ENCODE measurements around the gene SENP1. TPM values are rescaled to one million over a fixed set of nuclear protein-coding genes. Genes with fewer than 3 reads are reported as not detected.
"Not testable (repeated sequence)": the region's sequence is repeated elsewhere in the genome, so short reads cannot be mapped to it uniquely, and the experiment has no call there.

SENP1 gene
- total RNA-seq, 2 experiments from 2014 or later: 42.4 to 43.7 TPM

GRCh38 chr12:48125542-48125941 lies 19.7 kb upstream of the SENP1 start:
- H3K36me3 Mint-ChIP-seq (ENCODE audit: low read depth): peaks cover 18% of the 10 kb centered on the region
- H3K9me3 Mint-ChIP-seq, H3K27ac Mint-ChIP-seq, DNase-seq, H3K4me3 Mint-ChIP-seq, H3K4me1 Mint-ChIP-seq, H3K27me3 Mint-ChIP-seq, CTCF ChIA-PET: not testable (repeated sequence)
- POLR2A ChIA-PET: interaction anchor here (1.7 kb wide), 1 partner anchor 19 kb away, joined by 10 read pairs; the partner anchor contains the start of gene SENP1

GRCh38 chr12:48123169-48123568 lies 17.3 kb upstream of the SENP1 start:
- POLR2A ChIA-PET: no interaction called here
- CTCF ChIA-PET: no interaction called here
- peaks cover 18% of the 10 kb centered on the region for H3K36me3 Mint-ChIP-seq (ENCODE audit: low read depth)
- H3K4me3 Mint-ChIP-seq: no peak overlapping the region
- no peak for DNase-seq
- H3K9me3 Mint-ChIP-seq: no peaks in the 10 kb centered on the region
- H3K27me3 Mint-ChIP-seq: no peaks in the 10 kb centered on the region
- no peak overlapping the region for H3K27ac Mint-ChIP-seq
- H3K4me1 Mint-ChIP-seq: peaks cover 21% of the 10 kb centered on the region

GRCh38 chr12:48122065-48122834 lies 16.4 kb upstream of the SENP1 start:
- Mint-ChIP-seq H3K4me3 (no peak overlapping the region), H3K27ac (no peak overlapping the region), H3K9me3 (no peaks in the 10 kb centered on the region), H3K4me1 (peaks cover 21% of the 10 kb centered on the region), H3K27me3 (peaks cover 6% of the 10 kb centered on the region), H3K36me3 (ENCODE audit: low read depth) (peaks cover 16% of the 10 kb centered on the region)
- DNase-seq: no peak
- ChIA-PET POLR2A (no interaction called here), CTCF (no interaction called here)

GRCh38 chr12:48121522-48121921 lies 15.6 kb upstream of the SENP1 start:
- no peak overlapping the region for H3K4me3 Mint-ChIP-seq
- H3K27me3 Mint-ChIP-seq: peaks cover 10% of the 10 kb centered on the region
- CTCF ChIA-PET: no interaction called here
- no peak for DNase-seq
- peaks cover 12% of the 10 kb centered on the region for H3K36me3 Mint-ChIP-seq (ENCODE audit: low read depth)
- H3K9me3 Mint-ChIP-seq: no peaks in the 10 kb centered on the region
- POLR2A ChIA-PET: interaction anchor here (5.2 kb wide), 1 partner anchor 15 kb away, joined by 45 read pairs; the partner anchor contains the start of gene SENP1
- no peak overlapping the region for H3K27ac Mint-ChIP-seq
- peaks cover 21% of the 10 kb centered on the region for H3K4me1 Mint-ChIP-seq

GRCh38 chr12:48119834-48120195 lies 13.9 kb upstream of the SENP1 start:
- Mint-ChIP-seq H3K36me3 (ENCODE audit: low read depth) (peaks cover 9% of the 10 kb centered on the region), H3K9me3 (no peaks in the 10 kb centered on the region), H3K4me3 (peak overlapping the region; percentile 96), H3K27ac (no peak overlapping the region), H3K27me3 (peaks cover 16% of the 10 kb centered on the region), H3K4me1 (peaks cover 21% of the 10 kb centered on the region)
- ChIA-PET CTCF (interaction anchor here (2.2 kb wide), 1 partner anchor 12 kb away, joined by 12 read pairs; no protein-coding TSS in a partner anchor), POLR2A (interaction anchor here (0.8 to 5.2 kb wide), 5 partner anchors 14 to 78 kb away, joined by 3 to 45 read pairs (median 4); partner anchors contain the start of genes ASB8 and SENP1)
- DNase-seq: no peak

GRCh38 chr12:48119078-48119833 lies 13.4 kb upstream of the SENP1 start, which contains the start of gene PFKM:
Gene PFKM, plus strand, starts transcription at chr12:48119364. Its CDS starts 3,411 bp downstream, at chr12:48122775.
- H3K4me3 Mint-ChIP-seq: peak within 1 kb of the TSS; percentile 96
- CTCF ChIA-PET: interaction anchor here (0.6 to 2.2 kb wide), 3 partner anchors 12 to 499 kb away, joined by 3 to 12 read pairs (median 3); no protein-coding TSS in a partner anchor
- H3K9me3 Mint-ChIP-seq: no peaks in the 10 kb centered on the region
- H3K36me3 Mint-ChIP-seq (ENCODE audit: low read depth): peaks cover 7% of the 10 kb centered on the region
- POLR2A ChIA-PET: interaction anchor here (0.8 to 5.2 kb wide), 6 partner anchors 13 to 79 kb away, joined by 3 to 45 read pairs (median 4); partner anchors contain the start of genes ASB8 and SENP1
- peak; percentile 78 for DNase-seq
- H3K27me3 Mint-ChIP-seq: peaks cover 20% of the 10 kb centered on the region
- peaks cover 21% of the 10 kb centered on the region for H3K4me1 Mint-ChIP-seq
- peak within 1 kb of the TSS; percentile 33 for H3K27ac Mint-ChIP-seq

- Mint-ChIP-seq H3K27ac (no peak overlapping the region), H3K4me3 (peak overlapping the region; percentile 96), H3K9me3 (no peaks in the 10 kb centered on the region), H3K4me1 (peaks cover 21% of the 10 kb centered on the region), H3K36me3 (ENCODE audit: low read depth) (peaks cover 4% of the 10 kb centered on the region), H3K27me3 (peaks cover 25% of the 10 kb centered on the region)
- POLR2A ChIA-PET: interaction anchor here (1.0 to 5.2 kb wide), 3 partner anchors 12 to 28 kb away, joined by 3 to 45 read pairs (median 4); partner anchors contain the start of gene SENP1
- CTCF ChIA-PET: interaction anchor here (1.1 to 2.2 kb wide), 2 partner anchors 11 to 500 kb away, joined by 3 to 12 read pairs; no protein-coding TSS in a partner anchor
- no peak for DNase-seq
Observed at GRCh38 chr12:48118284-48118871, 12.5 kb upstream of the SENP1 start.

- no peak overlapping the region for H3K27ac Mint-ChIP-seq
- ChIA-PET CTCF (no interaction called here), POLR2A (no interaction called here)
- H3K27me3 Mint-ChIP-seq: peaks cover 25% of the 10 kb centered on the region
- no peak overlapping the region for H3K4me3 Mint-ChIP-seq
- H3K9me3 Mint-ChIP-seq: no peaks in the 10 kb centered on the region
- DNase-seq: no peak
- H3K36me3 Mint-ChIP-seq (ENCODE audit: low read depth): no peaks in the 10 kb centered on the region
- peaks cover 20% of the 10 kb centered on the region for H3K4me1 Mint-ChIP-seq
Observed at GRCh38 chr12:48115957-48116356, 10.1 kb upstream of the SENP1 start.

- peaks cover 15% of the 10 kb centered on the region for H3K27me3 Mint-ChIP-seq
- peaks cover 30% of the 10 kb centered on the region for H3K4me1 Mint-ChIP-seq
- DNase-seq; POLR2A ChIA-PET; H3K9me3 Mint-ChIP-seq; H3K27ac Mint-ChIP-seq; H3K4me3 Mint-ChIP-seq; H3K36me3 Mint-ChIP-seq (ENCODE audit: low read depth); CTCF ChIA-PET: not testable (repeated sequence)
Observed at GRCh38 chr12:48111312-48111693, 5.4 kb upstream of the SENP1 start.

- Mint-ChIP-seq H3K4me3 (no peak overlapping the region), H3K27me3 (peaks cover 15% of the 10 kb centered on the region), H3K36me3 (ENCODE audit: low read depth) (no peaks in the 10 kb centered on the region), H3K9me3 (no peaks in the 10 kb centered on the region), H3K4me1 (peaks cover 31% of the 10 kb centered on the region), H3K27ac (no peak overlapping the region)
- no peak for DNase-seq
- ChIA-PET CTCF (no interaction called here), POLR2A (no interaction called here)
Observed at GRCh38 chr12:48110691-48111311, 4.9 kb upstream of the SENP1 start.

GRCh38 chr12:48109424-48109823 lies 3.5 kb upstream of the SENP1 start:
- Mint-ChIP-seq H3K36me3 (ENCODE audit: low read depth) (peaks cover 6% of the 10 kb centered on the region), H3K4me1 (peaks cover 35% of the 10 kb centered on the region), H3K4me3 (no peak overlapping the region), H3K27me3 (peaks cover 6% of the 10 kb centered on the region), H3K27ac (no peak overlapping the region), H3K9me3 (no peaks in the 10 kb centered on the region)
- DNase-seq: no peak
- ChIA-PET CTCF (interaction anchor here (1.0 kb wide), 1 partner anchor 8 kb away, joined by 5 read pairs; no protein-coding TSS in a partner anchor), POLR2A (no interaction called here)
